Esophagus squamous epithelium (tissue), 5 donors: ENCODE measurements around the gene RNF217. TPM values are rescaled to one million over a fixed set of nuclear protein-coding genes. Genes with fewer than 3 reads are reported as not detected.

Experiments used
- DNase-seq: peaks from one replicate; lab custom pipeline; 2025; lab: John Stamatoyannopoulos, UW
- H3K27ac ChIP-seq, 4 donors: fragments of 200-600 bp; sonication (generic); one replicate each; pipeline ENCODE4 v1.5.1; 2016 to 2019; ENCODE audit warnings: mild to moderate bottlenecking in 1 of 4
- H3K27me3 ChIP-seq, 4 donors: fragments of 200-600 bp; sonication (generic); 1 replicate in 3 of 4; 2 replicates in 1 of 4; pipeline versions ENCODE4 v1.5.1 to v1.6.0; 2017 to 2021; ENCODE audit warnings: antibody characterized with exemption in 1 of 4
- H3K36me3 ChIP-seq, 3 donors: fragments of 200-600 bp; sonication (generic); one replicate each; pipeline ENCODE4 v1.5.1; 2016 to 2019
- H3K4me1 ChIP-seq, 3 donors: fragments of 200-600 bp; sonication (generic); one replicate each; pipeline ENCODE4 v1.5.1; 2017 to 2019
- H3K4me3 ChIP-seq, 4 donors: fragments of 200-600 bp; sonication (generic); 1 replicate in 3 of 4; 2 replicates in 1 of 4; pipeline ENCODE4 v1.5.1; 2016 to 2019; ENCODE audit warnings: mild to moderate bottlenecking in 2 of 4, moderate library complexity in 1 of 4
- H3K9me3 ChIP-seq, 3 donors: fragments of 200-600 bp; sonication (generic); one replicate each; pipeline ENCODE4 v1.5.1; 2016 to 2019
- CTCF ChIP-seq, 6 experiments: fragments of 450-650 bp in 4 of 6; fragments of 200-600 bp in 2 of 6; sonication (generic) in 2 of 6; IDR thresholded peaks; one replicate each; pipeline ENCODE4 v1.5.1; 2016 to 2019; ENCODE audit warnings: antibody characterized with exemption in 6 of 6, mild to moderate bottlenecking in 4 of 6, moderate library complexity in 4 of 6
- POLR2A ChIP-seq, 4 donors: fragments of 450-650 bp; IDR thresholded peaks; one replicate each; pipeline ENCODE4 v1.6.1; 2017; ENCODE audit warnings: antibody characterized with exemption in 4 of 4, mild to moderate bottlenecking in 4 of 4, moderate library complexity in 3 of 4
- WGBS, 2 donors: methylation state at CpG; one replicate each; pipeline ENCODE4 v1.1.5; 2018; 5-methylcytosine and 5-hydroxymethylcytosine counted together
- intact Hi-C: fragments of 100-400 bp; cut with DNase I; formaldehyde crosslinking; loops from one replicate; pipeline ENCODE4 v1.15.0; 2022
- total RNA-seq, 4 donors: library from RNA; depleted of rRNA; stranded (reverse); fragments of >200 nt; gene quantifications; one replicate each; pipeline ENCODE4 v1.1.0, GENCODE V29; 2016
- donor health status: DM: yes; HTN: yes; CAD: no.

RNF217 gene
- total RNA-seq, 4 donors from 2014 or later: 9.1 to 26.3 (median 15.4) TPM

- H3K9me3 ChIP-seq: no peaks in the 10 kb centered on the region
- H3K4me3 ChIP-seq: no peak overlapping the region
- DNase-seq: no peak
- H3K27me3 ChIP-seq: no peaks in the 10 kb centered on the region
- H3K36me3 ChIP-seq: no peaks in the 10 kb centered on the region
- H3K4me1 ChIP-seq: no peaks in the 10 kb centered on the region
- 86 to 89% methylated on average over 2 of the region's 2 CpGs for WGBS, 2 donors
- H3K27ac ChIP-seq: no peak overlapping the region
- no peak for TF ChIP-seq CTCF (IDR thresholded peaks at IDR 0.05)
- no peak for TF ChIP-seq POLR2A (IDR thresholded peaks at IDR 0.05)
- intact Hi-C loops: no loop called here
Measured at GRCh38 chr6:124926435-124926834, 35.8 kb upstream of the RNF217 start.

- Histone ChIP-seq H3K4me1 (no peaks in the 10 kb centered on the region), H3K9me3 (no peaks in the 10 kb centered on the region), H3K4me3 (no peak overlapping the region), H3K27ac (no peak overlapping the region), H3K27me3 (no peaks in the 10 kb centered on the region), H3K36me3 (no peaks in the 10 kb centered on the region)
- intact Hi-C loops: no loop called here
- 81 to 89% methylated on average over 2 of the region's 2 CpGs for WGBS, 2 donors
- DNase-seq: no peak
- TF ChIP-seq CTCF (IDR thresholded peaks at IDR 0.05) (no peak), POLR2A (IDR thresholded peaks at IDR 0.05) (no peak)
Measured at GRCh38 chr6:124927806-124928205, 34.4 kb upstream of the RNF217 start.

- no peak overlapping the region for H3K27ac ChIP-seq
- intact Hi-C loops: no loop called here
- no peak overlapping the region for H3K4me3 ChIP-seq
- no peaks in the 10 kb centered on the region for H3K4me1 ChIP-seq
- DNase-seq: no peak
- H3K36me3 ChIP-seq: no peaks in the 10 kb centered on the region
- H3K9me3 ChIP-seq: no peaks in the 10 kb centered on the region
- WGBS, 2 donors: 86 to 90% methylated on average over 4 of the region's 4 CpGs
- H3K27me3 ChIP-seq: no peaks in the 10 kb centered on the region
- TF ChIP-seq CTCF (IDR thresholded peaks at IDR 0.05) (no peak), POLR2A (IDR thresholded peaks at IDR 0.05) (no peak)
Measured at GRCh38 chr6:124928851-124929250, 33.4 kb upstream of the RNF217 start.

- intact Hi-C loops: no loop called here
- 79 to 80% methylated on average over 6 of the region's 6 CpGs for WGBS, 2 donors
- Histone ChIP-seq H3K27me3 (no peaks in the 10 kb centered on the region), H3K4me3 (no peak overlapping the region), H3K9me3 (no peaks in the 10 kb centered on the region), H3K36me3 (no peaks in the 10 kb centered on the region), H3K27ac (peak overlapping the region in 2 of 4 donors; percentile 33 to 57), H3K4me1 (no peaks in the 10 kb centered on the region)
- TF ChIP-seq CTCF (IDR thresholded peaks at IDR 0.05) (no peak), POLR2A (IDR thresholded peaks at IDR 0.05) (no peak)
- DNase-seq: no peak
Measured at GRCh38 chr6:124937645-124938044, 24.6 kb upstream of the RNF217 start.

- Histone ChIP-seq H3K27ac (no peak overlapping the region), H3K27me3 (no peaks in the 10 kb centered on the region), H3K4me1 (no peaks in the 10 kb centered on the region), H3K36me3 (no peaks in the 10 kb centered on the region), H3K9me3 (no peaks in the 10 kb centered on the region), H3K4me3 (no peak overlapping the region)
- no peak for DNase-seq
- no peak for TF ChIP-seq POLR2A (IDR thresholded peaks at IDR 0.05)
- TF ChIP-seq CTCF (IDR thresholded peaks at IDR 0.05): no peak
- intact Hi-C loops: no loop called here
Measured at GRCh38 chr6:124941259-124941658, 21.0 kb upstream of the RNF217 start.
